Liver (tissue), 3 donors: Measurements from ENCODE around the gene PPDPF.

Experiments used
- CTCF ChIP-seq: fragments of 150-350 bp; IDR thresholded peaks from 2 replicates; pipeline ENCODE4 v1.5.1; 2017; ENCODE audit warnings: improper control_type of control experiment, low read depth, low read length; ENCODE audit not compliant: missing input control
- JUND ChIP-seq, 2 donors: IDR thresholded peaks; 2 replicates each; pipeline ENCODE4 v1.6.1; 2016; ENCODE audit warnings: antibody characterized with exemption in 2 of 2
- MAX ChIP-seq: IDR thresholded peaks from 2 replicates; pipeline ENCODE4 v1.6.1; 2016; ENCODE audit warnings: antibody characterized with exemption
- RAD21 ChIP-seq, 2 donors: IDR thresholded peaks; 2 replicates each; pipeline ENCODE4 v1.6.1; 2016; ENCODE audit warnings: antibody characterized with exemption in 2 of 2, mild to moderate bottlenecking in 2 of 2
- SP1 ChIP-seq: IDR thresholded peaks from 2 replicates; pipeline ENCODE4 v1.6.1; 2018; ENCODE audit warnings: antibody characterized with exemption, mild to moderate bottlenecking
- donor health status: healthy.
- donor health status: healthy.

GRCh38 chr20:63536997-63537524 is 16.5 kb downstream of the PPDPF start, which contains the start of gene PTK6:
- TF ChIP-seq SP1 (no peak), MAX (no peak), JUND (IDR thresholded peaks at IDR 0.05) (no peak), RAD21 (IDR thresholded peaks at IDR 0.05) (no peak), CTCF (no peak)
